ENCODE measurements around the gene ITGA1.

ITGA1 gene

GRCh38 chr5:52983731-52984636 is 196.3 kb downstream of the ITGA1 start:
- no peak for DNase-seq (ENCODE audit: extremely low read depth, low read depth)
- no peak overlapping the region for H3K4me3 ChIP-seq (replicated peaks; ENCODE audit: low read depth, low read length)
- TF ChIP-seq, protein P1, sequence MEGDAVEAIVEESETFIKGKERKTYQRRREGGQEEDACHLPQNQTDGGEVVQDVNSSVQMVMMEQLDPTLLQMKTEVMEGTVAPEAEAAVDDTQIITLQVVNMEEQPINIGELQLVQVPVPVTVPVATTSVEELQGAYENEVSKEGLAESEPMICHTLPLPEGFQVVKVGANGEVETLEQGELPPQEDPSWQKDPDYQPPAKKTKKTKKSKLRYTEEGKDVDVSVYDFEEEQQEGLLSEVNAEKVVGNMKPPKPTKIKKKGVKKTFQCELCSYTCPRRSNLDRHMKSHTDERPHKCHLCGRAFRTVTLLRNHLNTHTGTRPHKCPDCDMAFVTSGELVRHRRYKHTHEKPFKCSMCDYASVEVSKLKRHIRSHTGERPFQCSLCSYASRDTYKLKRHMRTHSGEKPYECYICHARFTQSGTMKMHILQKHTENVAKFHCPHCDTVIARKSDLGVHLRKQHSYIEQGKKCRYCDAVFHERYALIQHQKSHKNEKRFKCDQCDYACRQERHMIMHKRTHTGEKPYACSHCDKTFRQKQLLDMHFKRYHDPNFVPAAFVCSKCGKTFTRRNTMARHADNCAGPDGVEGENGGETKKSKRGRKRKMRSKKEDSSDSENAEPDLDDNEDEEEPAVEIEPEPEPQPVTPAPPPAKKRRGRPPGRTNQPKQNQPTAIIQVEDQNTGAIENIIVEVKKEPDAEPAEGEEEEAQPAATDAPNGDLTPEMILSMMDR (IDR thresholded peaks at IDR 0.05; ENCODE audit: low read depth, low read length, missing control alignments): no peak

- TF ChIP-seq, protein P1 (IDR thresholded peaks at IDR 0.05; ENCODE audit: low read depth, low read length, missing control alignments): no peak
- no peak overlapping the region for H3K4me3 ChIP-seq (replicated peaks; ENCODE audit: low read depth, low read length)
- no peak for DNase-seq (ENCODE audit: extremely low read depth, low read depth)
These were observed 197.6 kb downstream of the ITGA1 start for GRCh38 chr5:52985306-52985705.

DNA sequence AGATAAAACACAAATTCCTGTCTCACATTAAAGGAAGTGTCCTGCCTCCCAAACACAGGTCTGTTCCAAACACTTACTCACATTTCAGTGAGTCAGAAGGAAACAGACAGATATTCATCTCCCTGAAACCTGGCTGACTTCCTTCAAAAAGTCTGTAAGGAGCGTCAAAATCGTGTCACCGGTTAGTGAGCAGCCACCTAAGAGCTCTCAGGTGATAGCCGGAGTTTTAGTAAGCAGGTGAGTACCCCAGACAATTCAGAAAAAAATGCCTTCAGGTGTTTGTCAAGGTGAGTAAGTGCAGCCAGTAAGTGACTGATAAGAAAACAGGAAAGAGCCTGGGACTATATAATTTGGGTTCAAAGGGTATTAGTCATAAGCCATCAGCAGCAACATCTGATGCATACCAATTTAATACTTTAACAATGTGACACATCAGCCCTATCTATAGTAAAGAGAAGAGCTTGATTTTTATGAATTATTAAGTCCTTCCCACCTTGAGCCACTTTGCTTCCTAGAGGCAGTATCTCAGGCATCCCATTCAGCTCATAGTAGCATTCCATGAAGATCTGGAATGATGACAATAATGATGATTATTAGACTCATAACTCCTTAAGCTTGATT is 200.1 kb downstream of the ITGA1 start:
- TF ChIP-seq, protein P1 (IDR thresholded peaks at IDR 0.05; ENCODE audit: low read depth, low read length, missing control alignments): no peak
- H3K4me3 ChIP-seq (replicated peaks; ENCODE audit: low read depth, low read length): no peak overlapping the region
- DNase-seq (ENCODE audit: extremely low read depth, low read depth): no peak

DNA sequence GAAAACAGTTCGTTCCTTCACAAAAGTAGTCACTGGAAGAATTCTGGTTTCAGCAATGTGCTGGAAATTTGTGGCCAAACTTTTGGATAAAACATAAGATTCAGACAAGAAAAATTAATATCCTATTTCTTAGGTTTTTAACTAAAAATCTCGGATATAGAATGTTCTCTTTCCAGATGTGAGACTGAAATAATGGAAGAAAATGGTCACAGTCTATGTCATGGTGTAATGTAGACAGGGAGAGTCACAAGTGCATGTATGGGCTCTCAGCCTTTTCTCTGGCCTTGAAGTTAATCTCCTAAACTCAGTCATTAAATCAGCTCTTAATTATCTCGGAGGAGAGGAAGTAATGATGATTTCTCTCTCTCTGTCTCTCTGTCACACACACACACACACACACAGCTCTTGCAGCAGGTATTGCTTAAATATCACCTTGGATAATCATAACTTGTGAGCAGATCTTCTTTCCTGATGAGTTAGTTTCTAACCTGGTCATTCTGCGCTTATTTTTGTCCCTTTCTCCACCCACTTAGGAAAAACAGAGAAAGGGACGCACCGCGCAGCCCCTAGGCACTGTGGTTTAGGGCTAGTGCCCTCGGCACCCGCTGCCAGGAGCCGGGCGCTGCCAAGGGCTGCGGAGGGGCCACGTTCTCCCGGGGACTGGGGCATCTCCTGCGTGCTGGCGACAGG is 200.8 kb downstream of the ITGA1 start:
- TF ChIP-seq, protein P1 (IDR thresholded peaks at IDR 0.05; ENCODE audit: low read depth, low read length, missing control alignments): no peak
- no peak for DNase-seq (ENCODE audit: extremely low read depth, low read depth)

DNA sequence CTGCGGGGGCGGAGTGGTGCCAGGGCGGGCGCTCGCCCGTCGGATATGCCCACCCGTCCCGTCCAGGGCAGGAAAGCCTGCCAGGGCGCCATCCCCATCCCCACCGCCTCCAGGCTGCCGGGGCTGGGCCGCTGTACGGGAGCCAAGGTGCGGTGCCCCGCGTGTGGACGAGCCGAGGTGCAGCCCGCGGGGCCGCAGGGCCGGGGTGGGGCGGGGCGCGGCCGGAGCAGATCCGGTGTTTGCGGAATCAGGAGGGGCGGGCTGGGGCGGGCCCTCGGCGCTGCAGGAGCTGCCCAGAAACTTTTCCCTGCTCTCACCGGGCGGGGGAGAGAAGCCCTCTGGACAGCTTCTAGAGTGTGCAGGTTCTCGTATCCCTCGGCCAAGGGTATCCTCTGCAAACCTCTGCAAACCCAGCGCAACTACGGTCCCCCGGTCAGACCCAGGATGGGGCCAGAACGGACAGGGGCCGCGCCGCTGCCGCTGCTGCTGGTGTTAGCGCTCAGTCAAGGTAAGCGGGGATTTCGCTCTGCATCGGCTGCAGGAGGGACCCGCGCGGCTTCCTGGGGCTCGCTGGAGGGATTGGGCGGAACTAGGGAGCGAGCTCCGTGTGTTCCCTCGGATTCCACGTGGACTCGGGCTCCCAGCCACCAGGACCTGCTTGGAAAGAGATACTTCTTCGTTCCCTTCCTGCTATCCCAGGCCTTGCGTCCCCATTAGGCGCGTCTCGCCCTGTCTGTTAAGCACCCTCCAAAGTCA is 201.5 kb downstream of the ITGA1 start, which contains the start of gene ITGA2:
TSS of gene ITGA2 (plus strand) at position 328 of the 756 bp plus-strand sequence. CDS start at position 445, 117 bp downstream.
- TF ChIP-seq, protein P1 (IDR thresholded peaks at IDR 0.05; ENCODE audit: low read depth, low read length, missing control alignments): no peak
- no peak for DNase-seq (ENCODE audit: extremely low read depth, low read depth)

More for the DNA sequence above, 200.8 kb downstream of the ITGA1 start:
- peak overlapping the region; percentile 82 for H3K4me3 ChIP-seq (replicated peaks; ENCODE audit: low read depth, low read length)

More for the DNA sequence above, 201.5 kb downstream of the ITGA1 start, which contains the start of gene ITGA2:
- H3K4me3 ChIP-seq (replicated peaks; ENCODE audit: low read depth, low read length): peak within 1 kb of the TSS; percentile 82
